Measurements from ENCODE around the gene SMPDL3A.

Gene SMPDL3A

GRCh38 chr6:122804962-122805485 lies 16.0 kb downstream of the SMPDL3A start:
- DNase-seq (ENCODE audit: low read depth in 2 of 2): no peak

- no peak for DNase-seq (ENCODE audit: low read depth in 2 of 2)
Observed at GRCh38 chr6:122806291-122806690, 17.2 kb downstream of the SMPDL3A start.

DNA sequence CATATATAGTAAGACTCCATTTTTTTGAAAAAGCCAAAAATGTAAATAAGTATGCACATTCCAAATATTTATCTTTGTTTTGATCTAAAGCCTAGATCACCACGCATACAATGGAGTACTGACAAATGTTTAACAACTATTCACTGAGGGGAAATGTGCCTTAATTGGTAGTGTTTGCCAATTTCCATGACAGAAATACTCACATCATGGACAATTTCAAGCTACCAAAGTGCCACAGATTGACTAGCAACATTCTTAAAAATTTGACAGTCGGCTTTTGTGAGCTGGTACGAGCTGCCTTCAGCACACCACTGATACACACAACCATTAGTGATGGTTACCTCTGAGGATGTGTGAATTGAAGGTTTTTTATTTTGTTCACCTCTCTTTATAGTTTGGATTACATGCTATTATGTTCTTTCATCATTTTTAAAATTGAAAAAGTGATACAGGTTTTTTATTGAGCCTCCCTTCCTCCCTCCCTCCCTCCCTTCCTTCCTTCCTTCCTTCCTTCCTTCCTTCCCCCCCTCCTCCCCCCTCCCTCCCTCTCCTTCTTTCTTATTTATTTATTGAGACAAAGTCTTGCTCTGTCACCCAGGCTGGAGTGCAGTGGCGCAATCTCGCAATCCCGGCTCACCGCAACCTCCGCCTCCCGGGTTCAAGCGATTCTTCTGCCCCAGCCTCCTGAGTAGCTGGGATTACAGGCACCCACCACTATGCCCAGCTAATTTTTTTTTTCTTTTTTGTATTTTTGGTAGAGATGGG lies 19.2 kb downstream of the SMPDL3A start:
- no peak for DNase-seq (ENCODE audit: low read depth in 2 of 2)

DNA sequence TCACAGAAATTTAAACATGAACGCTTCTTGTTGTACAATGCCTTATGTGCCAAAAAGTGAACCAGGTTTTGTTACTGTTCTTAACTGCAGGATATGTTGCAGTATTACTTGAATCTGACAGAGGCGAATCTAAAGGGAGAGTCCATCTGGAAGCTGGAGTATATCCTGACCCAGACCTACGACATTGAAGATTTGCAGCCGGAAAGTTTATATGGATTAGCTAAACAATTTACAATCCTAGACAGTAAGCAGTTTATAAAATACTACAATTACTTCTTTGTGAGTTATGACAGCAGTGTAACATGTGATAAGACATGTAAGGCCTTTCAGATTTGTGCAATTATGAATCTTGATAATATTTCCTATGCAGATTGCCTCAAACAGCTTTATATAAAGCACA lies 19.9 kb downstream of the SMPDL3A start:
- no peak for DNase-seq (ENCODE audit: low read depth in 2 of 2)

- DNase-seq (ENCODE audit: low read depth in 2 of 2): no peak
Observed at GRCh38 chr6:122809691-122810090, 20.6 kb downstream of the SMPDL3A start.

DNA sequence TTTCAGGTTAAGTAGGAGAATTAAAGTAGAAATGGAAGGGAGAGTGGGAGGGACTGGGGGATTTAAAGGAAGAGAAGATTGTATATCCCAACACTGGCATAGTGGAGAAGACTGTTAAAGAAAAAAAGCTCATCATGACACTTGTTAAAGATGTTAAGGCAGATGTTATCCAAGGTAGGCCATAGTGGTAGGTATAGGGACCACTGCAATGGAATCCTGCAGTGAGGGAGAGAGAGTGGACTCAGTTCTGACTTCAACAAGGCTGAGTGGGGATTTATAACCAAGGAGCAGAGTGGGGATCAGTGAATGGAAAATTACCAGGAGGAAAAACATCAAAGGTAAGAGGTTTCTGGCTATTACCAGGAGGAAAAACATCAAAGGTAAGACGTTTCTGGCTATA lies 21.1 kb downstream of the SMPDL3A start:
- DNase-seq (ENCODE audit: low read depth in 2 of 2): no peak

GRCh38 chr6:122817358-122817757 lies 28.3 kb downstream of the SMPDL3A start:
- no peak for DNase-seq (ENCODE audit: low read depth in 2 of 2)

- no peak for DNase-seq (ENCODE audit: low read depth in 2 of 2)
Observed at GRCh38 chr6:122817766-122818165, 28.7 kb downstream of the SMPDL3A start.

DNA sequence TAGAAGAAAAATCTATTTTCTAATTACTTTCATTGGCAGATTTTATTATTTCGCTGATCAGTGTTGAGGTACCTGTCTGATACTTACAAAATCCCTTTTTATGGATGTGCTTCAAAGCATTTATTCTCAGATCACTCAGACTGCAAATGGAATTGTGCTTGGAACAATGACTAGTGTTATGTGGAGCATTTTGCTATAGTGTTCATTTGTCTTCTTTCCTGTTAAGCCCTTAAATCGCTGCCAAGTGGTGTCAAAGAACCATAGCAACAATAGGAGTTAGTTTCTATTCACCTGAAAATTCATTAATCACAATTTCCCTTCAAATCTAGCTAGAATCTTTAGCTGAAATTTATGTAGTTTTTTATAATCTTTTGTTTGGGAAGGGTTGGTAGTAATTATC lies 29.8 kb downstream of the SMPDL3A start:
- no peak for DNase-seq (ENCODE audit: low read depth in 2 of 2)

DNA sequence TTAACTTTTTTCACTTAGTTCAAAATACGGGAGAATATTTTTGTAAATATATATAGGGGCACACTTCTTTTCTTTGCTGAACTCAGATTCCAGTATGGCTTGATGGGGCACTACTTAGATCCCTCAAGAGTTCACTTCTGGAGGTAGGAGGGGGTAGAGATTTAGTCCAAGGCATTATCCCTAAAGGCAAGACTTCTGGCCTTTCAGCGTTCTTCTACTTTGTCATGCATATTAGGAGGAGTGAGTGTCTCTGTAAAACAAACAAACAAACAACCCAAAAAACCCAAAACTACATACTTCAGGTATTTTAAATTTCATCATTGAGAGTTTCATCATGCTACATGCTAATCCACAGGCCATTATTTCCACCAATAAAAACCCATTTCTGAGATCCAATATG lies 32.0 kb downstream of the SMPDL3A start:
- no peak for DNase-seq (ENCODE audit: low read depth in 2 of 2)

- no peak for DNase-seq (ENCODE audit: low read depth in 2 of 2)
Observed at GRCh38 chr6:122825163-122825562, 36.1 kb downstream of the SMPDL3A start.

DNA sequence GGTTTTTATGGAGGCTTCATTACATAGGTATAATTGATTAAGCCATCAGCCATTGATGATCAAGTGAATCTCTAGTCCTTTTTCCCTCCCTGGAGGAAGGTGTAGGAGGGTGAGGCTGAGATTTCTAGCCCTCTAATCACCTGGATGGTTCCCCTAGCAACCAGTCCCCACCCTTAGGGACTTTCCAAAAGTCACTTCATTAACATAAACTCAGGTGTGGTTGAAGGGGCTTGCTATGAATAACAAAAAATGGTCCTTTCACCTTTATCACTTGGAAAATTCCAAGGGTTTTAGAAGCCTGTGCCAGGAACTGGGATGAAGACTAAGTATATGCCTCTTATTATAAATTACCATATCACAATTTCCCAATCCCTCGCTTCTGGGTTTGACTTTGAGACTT lies 40.4 kb downstream of the SMPDL3A start:
- DNase-seq (ENCODE audit: low read depth in 2 of 2): no peak

DNA sequence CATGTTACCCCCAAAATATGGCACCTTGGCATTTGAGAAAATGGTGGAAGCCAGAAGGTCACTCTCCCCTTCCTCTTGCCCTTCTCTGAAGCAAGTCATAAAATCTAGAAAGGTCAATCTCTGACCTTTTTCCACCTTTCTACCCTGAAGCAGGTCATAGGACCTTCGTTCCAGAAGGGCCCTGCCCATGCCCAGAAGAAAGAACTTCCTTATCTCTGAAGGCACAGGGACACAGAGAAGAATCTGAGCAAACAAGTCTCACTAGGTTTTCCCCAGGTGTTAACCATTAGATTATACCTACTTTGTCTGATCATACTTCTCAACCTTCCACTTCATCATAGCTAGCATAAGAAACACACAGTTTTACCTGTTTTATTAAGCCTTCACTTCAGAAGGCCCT lies 42.5 kb downstream of the SMPDL3A start:
- DNase-seq (ENCODE audit: low read depth in 2 of 2): no peak

GRCh38 chr6:122832459-122832858 lies 43.4 kb downstream of the SMPDL3A start:
- DNase-seq (ENCODE audit: low read depth in 2 of 2): no peak

DNA sequence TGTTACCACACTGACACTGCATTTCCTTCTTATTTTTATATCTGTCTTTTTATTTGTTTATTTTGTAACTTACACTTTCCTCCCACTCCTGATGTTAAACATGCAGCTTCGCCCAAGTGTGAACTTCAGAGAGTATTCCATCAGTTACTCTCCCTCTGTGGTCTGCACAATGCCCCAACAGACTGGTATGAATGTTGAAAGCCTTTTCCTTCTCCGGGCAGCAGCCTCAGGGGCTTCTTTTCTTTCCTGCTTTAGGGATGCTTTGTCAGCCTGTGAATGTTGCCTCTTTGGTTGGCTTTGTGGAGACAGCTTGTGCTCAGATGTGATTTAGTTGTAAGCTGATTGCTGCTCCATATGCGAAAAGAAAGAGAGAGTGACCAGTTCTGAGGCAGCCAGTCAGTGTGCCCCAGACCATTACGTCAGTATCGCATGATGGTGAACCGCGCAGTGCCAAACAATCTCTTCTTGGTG lies 44.0 kb downstream of the SMPDL3A start:
- DNase-seq (ENCODE audit: low read depth in 2 of 2): no peak

- DNase-seq (ENCODE audit: low read depth in 2 of 2): no peak
Observed at GRCh38 chr6:122838060-122838780, 49.2 kb downstream of the SMPDL3A start.

DNA sequence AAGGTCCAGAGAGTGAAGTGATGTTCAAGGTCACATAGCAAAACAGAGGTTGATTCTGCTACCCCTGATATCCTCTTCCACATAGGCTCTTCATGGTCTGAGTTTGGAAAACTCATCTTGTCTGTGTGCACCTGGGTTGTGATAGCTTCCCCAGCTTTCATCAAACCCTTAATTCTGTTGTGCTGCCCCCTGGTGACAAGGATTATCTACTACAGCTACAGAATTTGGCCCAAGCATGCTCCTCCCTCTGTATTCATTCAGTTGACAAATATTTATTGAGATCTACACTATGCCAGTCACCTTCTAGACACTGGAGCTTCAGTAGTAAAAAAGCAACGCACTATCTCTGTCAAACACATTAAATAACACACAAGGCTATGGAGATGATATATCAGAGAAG lies 50.4 kb downstream of the SMPDL3A start:
- DNase-seq (ENCODE audit: low read depth in 2 of 2): peak; percentile 19 to 42

DNA sequence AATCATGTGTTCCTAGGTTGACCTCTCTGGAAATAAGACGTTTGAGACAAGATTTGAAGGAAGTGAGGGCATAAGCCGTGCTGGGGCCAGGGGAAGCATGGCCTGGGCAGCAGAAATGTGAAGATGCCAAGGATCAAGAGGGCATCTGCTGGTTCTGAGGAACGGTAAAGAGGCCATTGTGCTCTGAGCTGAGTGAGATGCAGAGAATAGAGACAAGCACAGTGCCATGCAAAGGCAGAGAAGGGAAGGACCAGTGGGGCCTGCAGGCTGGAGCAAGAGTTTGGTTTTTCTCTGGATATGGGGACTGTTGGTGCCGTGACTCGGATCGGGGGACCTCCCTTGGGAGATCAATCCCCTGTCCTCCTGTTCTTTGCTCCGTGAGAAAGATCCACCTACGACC lies 50.8 kb downstream of the SMPDL3A start:
- DNase-seq (ENCODE audit: low read depth in 2 of 2): no peak

DNA sequence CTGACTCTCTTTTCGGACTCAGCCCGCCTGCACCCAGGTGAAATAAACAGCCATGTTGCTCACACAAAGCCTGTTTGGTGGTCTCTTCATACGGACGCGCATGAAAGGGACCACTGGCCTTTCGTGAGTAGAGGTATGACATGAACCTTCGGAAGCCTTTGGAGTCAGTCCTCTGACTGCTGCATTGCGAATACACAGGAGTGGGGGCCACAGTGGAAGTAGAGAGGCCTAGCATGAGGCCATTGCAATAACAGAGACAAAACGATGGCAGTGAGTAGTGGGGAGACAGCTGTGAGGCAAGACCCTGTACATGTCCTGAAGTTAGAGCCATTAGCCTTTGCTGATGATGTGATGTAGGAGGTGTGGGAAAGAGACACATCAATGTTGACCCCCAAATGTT lies 56.4 kb downstream of the SMPDL3A start:
- no peak for DNase-seq (ENCODE audit: low read depth in 2 of 2)

DNA sequence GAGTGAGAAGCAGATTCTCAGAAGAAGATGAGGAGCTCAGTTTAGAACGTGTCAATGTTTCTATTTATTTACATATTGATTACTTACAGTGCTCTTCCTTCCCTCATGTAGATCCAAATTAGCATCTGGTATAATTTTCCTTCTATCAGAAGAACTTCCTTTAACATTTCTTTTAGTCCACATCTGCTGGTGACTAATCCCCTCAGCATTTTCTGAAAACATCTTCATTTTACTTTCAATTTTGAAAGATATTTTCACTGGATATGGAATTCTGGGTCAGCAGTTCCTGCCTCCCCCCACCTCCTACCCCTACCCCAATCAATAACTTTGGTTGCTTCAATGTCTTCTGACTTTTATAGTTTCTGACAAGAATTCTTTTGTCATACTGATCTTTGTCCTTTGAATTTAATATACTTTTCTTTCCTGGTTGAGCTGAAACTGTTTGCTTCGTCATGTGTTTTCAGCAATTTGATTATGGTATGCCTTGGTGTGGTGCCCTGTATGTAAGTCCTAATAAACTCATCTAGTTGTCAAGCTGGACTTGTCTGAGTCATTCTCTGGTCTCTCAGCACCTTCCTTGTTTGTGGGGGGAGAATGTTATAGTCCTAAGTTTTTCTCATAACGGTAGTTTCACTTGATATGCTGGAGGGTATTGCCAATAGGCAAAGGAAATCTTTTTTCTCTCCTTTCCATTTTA lies 57.0 kb downstream of the SMPDL3A start:
- DNase-seq (ENCODE audit: low read depth in 2 of 2): no peak

- DNase-seq (ENCODE audit: low read depth in 2 of 2): no peak
Observed at GRCh38 chr6:122853259-122853995, 64.4 kb downstream of the SMPDL3A start.
